Activated CD4-positive, CD25-positive, alpha-beta regulatory T cell treated with anti-CD3 and anti-CD28 coated beads, Interleukin-2, amount 50 U/mL, for 16 hours (primary cell): ENCODE results near the gene RPL37A.

Experiments
- DNase-seq: peaks from one replicate; pipeline ENCODE4 v3.0.0-alpha.2; 2020; ENCODE audit warnings: low read depth, low spot score

Gene RPL37A

GRCh38 chr2:216490061-216490460 is 8.6 kb upstream of the RPL37A start:
- no peak for DNase-seq

GRCh38 chr2:216491793-216492596 is 6.6 kb upstream of the RPL37A start:
- DNase-seq: no peak

- no peak for DNase-seq
Observed at GRCh38 chr2:216492597-216493333, 5.9 kb upstream of the RPL37A start.

- no peak for DNase-seq
Observed at GRCh38 chr2:216493334-216493685, 5.3 kb upstream of the RPL37A start.

GRCh38 chr2:216495656-216496055 is 3.0 kb upstream of the RPL37A start:
- no peak for DNase-seq

- no peak for DNase-seq
Observed at GRCh38 chr2:216497382-216498069, 1.1 kb upstream of the RPL37A start.

- DNase-seq: no peak
Observed at GRCh38 chr2:216498070-216498378, 620 bp upstream of the RPL37A start.

GRCh38 chr2:216499641-216500218 is 1.1 kb downstream of the RPL37A start:
- DNase-seq: no peak

GRCh38 chr2:216500572-216500971 is 1.9 kb downstream of the RPL37A start:
- no peak for DNase-seq

GRCh38 chr2:216501854-216502253 is 3.2 kb downstream of the RPL37A start:
- DNase-seq: no peak

- DNase-seq: no peak
Observed at GRCh38 chr2:216502381-216503158, 3.9 kb downstream of the RPL37A start.

GRCh38 chr2:216503159-216503629 is 4.5 kb downstream of the RPL37A start:
- no peak for DNase-seq

GRCh38 chr2:216503697-216504375 is 5.2 kb downstream of the RPL37A start:
- DNase-seq: no peak

- DNase-seq: no peak
Observed at GRCh38 chr2:216504376-216504762, 5.7 kb downstream of the RPL37A start.

- DNase-seq: no peak
Observed at GRCh38 chr2:216505133-216506106, 6.8 kb downstream of the RPL37A start.

GRCh38 chr2:216507220-216508160 is 8.8 kb downstream of the RPL37A start:
- no peak for DNase-seq

GRCh38 chr2:216508229-216508628 is 9.6 kb downstream of the RPL37A start:
- DNase-seq: no peak

GRCh38 chr2:216516730-216517350 is 18.2 kb downstream of the RPL37A start:
- no peak for DNase-seq
